ENCODE measurements around the gene COL4A2. TPM values are rescaled to one million over a fixed set of nuclear protein-coding genes. Genes with fewer than 3 reads are reported as not detected.
A peak's percentile ranks its signal among the peaks of the same experiment; 100 is the strongest.

Gene COL4A2
- polyA plus RNA-seq, 3 donors = 93.5 to 632 (median 260) TPM

- 26 to 30% (median 27%) methylated on average over 14 of the region's 14 CpGs for WGBS, 3 donors
- H3K27ac ChIP-seq (ENCODE audit: low read depth, low read length) = peak overlapping the region; percentile 4
Observed at GRCh38 chr13:110341445-110342244, 34.6 kb downstream of the COL4A2 start.

DNA sequence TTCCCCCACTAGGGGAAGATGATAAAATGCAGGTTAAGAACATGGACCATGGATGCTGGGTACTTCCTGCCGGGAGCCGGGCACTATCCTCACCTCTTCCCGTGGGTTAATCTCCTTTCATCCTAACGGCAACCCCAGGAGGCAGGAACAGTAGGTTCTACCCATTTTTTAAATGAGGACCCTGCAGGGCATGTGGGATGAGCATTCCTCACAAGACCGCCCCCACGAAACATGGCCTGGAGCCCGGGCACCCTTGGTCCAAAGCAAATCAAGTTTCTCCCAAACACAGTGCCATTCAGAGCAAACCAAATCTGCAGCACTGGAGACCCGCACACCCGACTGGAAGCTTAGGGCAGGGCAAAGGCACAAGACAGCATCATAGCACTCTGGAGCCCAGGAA is 35.4 kb downstream of the COL4A2 start:
- whole genome bisulfite sequencing, 3 donors = 82 to 89% (median 84%) methylated on average over 9 of the region's 9 CpGs
- no peak overlapping the region for H3K27ac ChIP-seq (ENCODE audit: low read depth, low read length)

GRCh38 chr13:110343241-110343865 is 36.3 kb downstream of the COL4A2 start:
- no peak overlapping the region for H3K27ac ChIP-seq (ENCODE audit: low read depth, low read length)
- WGBS, 3 donors = 74 to 89% (median 88%) methylated on average over 16 of the region's 16 CpGs

GRCh38 chr13:110344320-110344719 is 37.2 kb downstream of the COL4A2 start:
- WGBS, 3 donors = 87 to 94% (median 93%) methylated on average over 5 of the region's 5 CpGs

GRCh38 chr13:110345266-110345665 is 38.2 kb downstream of the COL4A2 start:
- H3K27ac ChIP-seq (ENCODE audit: low read depth, low read length) = no peak overlapping the region
- 88 to 94% (median 92%) methylated on average over 7 of the region's 7 CpGs for WGBS, 3 donors

More at GRCh38 chr13:110344320-110344719, 37.2 kb downstream of the COL4A2 start:
- H3K27ac ChIP-seq (ENCODE audit: low read depth, low read length) = no peak overlapping the region

- 84 to 91% (median 89%) methylated on average over 4 of the region's 4 CpGs for WGBS, 3 donors
- no peak overlapping the region for H3K27ac ChIP-seq (ENCODE audit: low read depth, low read length)
Observed at GRCh38 chr13:110345701-110346100, 38.6 kb downstream of the COL4A2 start.

DNA sequence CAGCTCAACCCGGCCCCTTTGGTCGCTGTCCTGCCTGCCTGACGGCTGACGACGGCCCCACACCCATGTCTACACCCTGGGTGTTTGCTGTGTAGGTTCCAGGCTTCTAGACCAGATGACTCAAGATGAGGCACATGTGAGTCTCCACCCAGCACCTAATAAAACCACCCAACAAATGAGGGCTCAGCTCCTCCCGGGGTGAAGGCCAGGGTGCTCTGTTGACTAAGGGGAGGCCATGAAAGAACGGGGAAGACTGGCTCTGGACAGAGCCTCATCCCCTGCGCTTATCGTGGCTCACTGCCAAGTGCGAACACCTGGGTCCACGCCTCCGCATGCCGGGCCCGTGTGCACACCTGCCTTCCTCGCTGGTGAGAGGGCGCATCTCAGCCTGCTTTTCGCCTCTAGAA is 39.6 kb downstream of the COL4A2 start:
- no peak overlapping the region for H3K27ac ChIP-seq (ENCODE audit: low read depth, low read length)
- 88 to 91% (median 91%) methylated on average over 17 of the region's 17 CpGs for WGBS, 3 donors

DNA sequence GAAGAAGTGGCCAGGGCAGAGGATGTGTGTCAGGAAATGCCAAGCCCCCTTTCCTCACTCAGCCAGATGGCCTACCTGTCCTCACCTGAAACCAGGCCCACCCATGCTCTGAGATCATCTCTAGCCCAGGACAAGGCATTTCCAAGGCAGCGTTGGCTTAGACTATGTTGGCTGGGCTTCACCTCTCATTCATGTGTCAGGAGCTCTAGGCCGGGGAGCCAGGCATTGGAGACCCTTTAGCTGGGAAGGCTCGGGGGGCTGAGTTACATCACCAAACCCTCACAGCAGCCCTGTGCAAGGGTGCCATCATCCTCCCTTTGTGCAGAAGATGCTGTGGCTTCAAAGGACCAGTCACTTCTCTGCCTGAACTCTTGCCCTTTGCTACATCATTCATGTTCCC is 40.0 kb downstream of the COL4A2 start:
- no peak overlapping the region for H3K27ac ChIP-seq (ENCODE audit: low read depth, low read length)
- WGBS, 3 donors = 85 to 91% (median 90%) methylated on average over 3 of the region's 3 CpGs

GRCh38 chr13:110347535-110348308 is 40.6 kb downstream of the COL4A2 start:
- H3K27ac ChIP-seq (ENCODE audit: low read depth, low read length) = no peak overlapping the region
- 61 to 69% (median 66%) methylated on average over 18 of the region's 18 CpGs for WGBS, 3 donors

DNA sequence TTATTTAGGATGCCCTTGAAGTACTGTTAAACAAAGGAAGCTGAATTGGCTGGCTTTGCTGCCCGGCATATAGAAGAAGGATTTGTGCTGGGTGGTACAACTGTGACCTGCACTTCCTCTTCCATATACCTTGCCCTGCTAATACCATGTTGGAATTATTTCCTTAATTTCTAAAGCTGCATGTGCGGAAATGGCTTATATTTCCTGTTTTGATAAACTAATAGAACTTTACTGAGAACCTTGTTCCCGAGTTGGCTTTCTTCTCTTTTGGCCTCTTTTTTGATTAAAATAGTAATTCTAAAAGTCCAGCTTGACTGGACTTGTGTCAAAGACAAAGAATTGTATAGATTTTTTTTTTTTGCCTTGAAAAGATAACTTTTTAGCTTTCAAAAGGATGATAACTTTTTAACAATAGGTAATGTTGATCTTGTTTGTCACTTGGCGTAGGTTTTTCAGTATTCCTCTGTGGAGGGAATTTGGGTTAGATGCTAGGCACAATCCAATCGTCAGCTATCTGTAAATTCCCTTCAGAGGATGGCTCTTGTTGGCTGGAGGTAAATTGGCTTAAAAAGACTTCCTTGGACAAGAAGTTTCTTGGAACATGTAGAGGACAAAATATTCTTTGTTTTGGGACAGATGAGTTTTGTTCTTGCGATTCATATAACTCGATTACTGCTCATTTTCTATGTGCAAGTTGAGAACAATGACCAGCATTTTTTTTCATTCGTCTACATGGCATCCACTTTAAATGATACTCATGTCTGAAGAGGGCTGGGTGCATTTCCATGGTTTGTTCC is 41.4 kb downstream of the COL4A2 start:
- H3K27ac ChIP-seq (ENCODE audit: low read depth, low read length) = no peak overlapping the region
- 43 to 72% (median 56%) methylated on average over 8 of the region's 8 CpGs for WGBS, 3 donors

DNA sequence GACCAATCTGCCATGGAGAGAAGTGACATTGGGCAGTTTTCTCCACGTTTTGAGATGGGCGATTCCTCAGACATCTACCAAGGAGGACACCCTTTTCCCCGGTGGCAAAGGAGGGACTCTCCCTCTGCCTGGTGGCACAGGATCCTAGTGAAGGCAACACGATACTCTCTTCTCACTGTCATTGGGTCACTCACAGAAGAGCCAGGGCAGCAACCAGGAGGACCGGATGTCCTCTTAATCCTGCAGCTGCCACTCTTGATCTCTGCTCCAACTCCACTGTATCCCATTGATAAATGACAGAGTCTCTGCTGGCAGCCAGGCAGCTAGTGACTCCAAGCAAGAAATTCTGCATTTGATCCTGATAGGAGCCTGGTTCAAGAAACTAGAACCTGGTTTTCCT is 42.2 kb downstream of the COL4A2 start:
- WGBS, 3 donors = 72 to 84% (median 73%) methylated on average over 5 of the region's 5 CpGs
- H3K27ac ChIP-seq (ENCODE audit: low read depth, low read length) = no peak overlapping the region

DNA sequence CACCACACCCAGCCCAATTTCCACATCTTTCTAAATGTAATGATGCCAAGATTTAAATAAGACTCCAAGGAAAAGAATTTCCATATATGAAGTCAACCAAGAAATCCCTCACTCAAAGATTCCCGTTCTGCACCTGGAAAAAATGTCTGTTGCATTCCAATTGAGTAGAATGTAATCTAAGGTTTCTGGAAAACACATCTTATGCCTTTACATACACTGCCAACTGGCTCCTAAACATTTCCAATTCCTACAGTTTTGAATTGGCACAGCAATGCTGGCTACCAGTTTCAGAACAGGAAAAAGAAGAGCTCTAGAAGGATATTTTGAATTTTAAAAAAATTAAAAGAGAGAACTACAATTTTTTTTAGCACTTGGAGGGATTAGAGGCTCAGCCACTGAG is 43.0 kb downstream of the COL4A2 start:
- WGBS, 3 donors = 84 to 92% (median 92%) methylated on average over 1 of the region's 1 CpG
- no peak overlapping the region for H3K27ac ChIP-seq (ENCODE audit: low read depth, low read length)

- 72 to 94% (median 92%) methylated on average over 3 of the region's 3 CpGs for WGBS, 3 donors
- no peak overlapping the region for H3K27ac ChIP-seq (ENCODE audit: low read depth, low read length)
Observed at GRCh38 chr13:110350509-110350908, 43.4 kb downstream of the COL4A2 start.

DNA sequence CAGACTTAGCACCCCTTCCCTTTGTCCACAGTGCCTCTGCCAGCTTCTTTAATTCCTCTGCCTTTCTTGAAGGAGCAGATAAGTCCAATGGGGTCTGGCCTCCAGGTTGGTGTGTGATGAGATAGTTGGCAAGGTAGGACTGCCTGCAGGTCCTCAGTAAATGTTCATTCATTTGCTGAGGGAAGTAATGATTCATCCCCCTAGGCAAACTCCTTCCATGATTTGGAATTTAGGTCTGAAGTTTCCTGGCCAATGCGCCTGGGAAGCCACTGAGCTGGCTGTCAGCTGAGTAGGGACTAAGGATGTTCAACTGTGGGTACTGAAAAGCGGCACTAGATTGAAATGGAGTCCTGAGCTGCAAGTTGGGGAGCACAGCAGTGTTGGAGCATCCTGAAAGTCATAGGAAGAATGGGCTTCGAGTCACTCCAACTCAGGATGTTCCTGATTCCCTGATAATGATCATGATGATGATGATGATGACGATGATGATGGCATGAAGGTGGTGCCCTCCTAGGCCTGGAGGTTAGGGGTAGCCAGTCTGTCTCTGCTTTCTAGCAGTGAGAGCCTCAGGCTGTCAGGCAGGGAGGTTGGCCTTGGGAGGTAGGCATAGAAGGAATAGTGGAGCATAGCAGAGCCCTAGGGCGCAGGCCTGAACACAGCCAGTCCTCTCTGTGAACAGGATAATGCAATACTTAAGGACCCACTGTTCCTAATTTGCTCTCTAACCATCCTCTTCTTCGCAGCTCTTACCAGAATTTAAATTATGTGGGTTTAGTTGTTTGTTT is 44.7 kb downstream of the COL4A2 start:
- H3K27ac ChIP-seq (ENCODE audit: low read depth, low read length) = no peak overlapping the region
- WGBS, 3 donors = 87 to 92% (median 87%) methylated on average over 6 of the region's 6 CpGs

DNA sequence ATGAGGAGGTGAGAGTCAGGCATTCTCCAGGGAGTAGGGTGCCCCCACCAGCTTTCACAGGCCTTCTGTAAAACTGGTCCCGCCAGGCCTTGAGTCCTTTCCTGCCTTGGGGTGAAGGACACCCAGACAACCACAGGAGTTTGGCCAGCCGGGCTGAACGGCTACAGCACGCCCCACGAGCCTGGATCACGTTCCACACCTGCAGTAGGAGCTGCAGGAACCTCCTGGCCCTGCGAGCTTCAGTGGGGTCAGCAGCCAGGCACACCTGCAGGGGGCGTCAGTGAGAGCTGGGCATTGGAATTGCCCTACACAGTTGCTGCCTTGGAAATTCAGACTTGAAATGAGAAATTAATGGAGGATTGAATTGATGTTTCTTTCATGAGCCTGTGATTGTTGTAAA is 45.7 kb downstream of the COL4A2 start:
- 66 to 88% (median 86%) methylated on average over 8 of the region's 8 CpGs for WGBS, 3 donors
- no peak overlapping the region for H3K27ac ChIP-seq (ENCODE audit: low read depth, low read length)

GRCh38 chr13:110353339-110353977 is 46.4 kb downstream of the COL4A2 start:
- WGBS, 3 donors = 90 to 93% (median 91%) methylated on average over 13 of the region's 13 CpGs
- no peak overlapping the region for H3K27ac ChIP-seq (ENCODE audit: low read depth, low read length)

DNA sequence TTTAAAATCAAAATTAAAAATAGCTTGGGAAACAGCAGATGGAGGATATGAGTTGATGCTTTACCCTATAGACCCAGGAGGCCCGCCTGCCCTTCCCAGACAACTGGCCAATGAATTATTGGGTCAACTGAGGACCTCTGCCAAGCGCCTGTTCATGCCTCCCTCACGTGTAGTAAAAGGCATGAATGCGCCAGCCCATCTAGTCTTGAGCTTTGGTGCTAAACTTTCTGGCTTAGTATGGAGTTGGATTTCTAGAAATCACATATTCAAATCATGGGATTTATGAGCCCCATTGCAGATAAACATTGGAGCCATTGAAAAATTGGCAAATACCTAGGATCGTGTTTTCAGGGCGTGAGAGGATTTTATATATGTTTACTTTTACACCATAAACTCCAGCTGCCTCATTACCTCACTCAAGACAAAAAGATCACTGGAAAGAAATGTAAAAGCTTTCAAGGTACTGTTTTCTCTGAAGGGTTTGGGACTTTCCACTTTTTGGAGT is 47.1 kb downstream of the COL4A2 start:
- no peak overlapping the region for H3K27ac ChIP-seq (ENCODE audit: low read depth, low read length)
- WGBS, 3 donors = 74 to 86% (median 85%) methylated on average over 6 of the region's 6 CpGs

All from adipose tissue (tissue), 3 donors.